CD4-positive, alpha-beta T cell treated with Interferon gamma for 1 hour (primary cell): ENCODE data around the gene MDM2.
"Not testable (repeated sequence)": the region's sequence is repeated elsewhere in the genome, so short reads cannot be mapped to it uniquely, and the experiment has no call there.

Source experiments
- DNase-seq: peaks from one replicate; pipeline ENCODE4 v3.0.0-alpha.2; 2020

The MDM2 gene

GRCh38 chr12:68828672-68829068 is 20.7 kb downstream of the MDM2 start:
- DNase-seq, result no peak

DNA sequence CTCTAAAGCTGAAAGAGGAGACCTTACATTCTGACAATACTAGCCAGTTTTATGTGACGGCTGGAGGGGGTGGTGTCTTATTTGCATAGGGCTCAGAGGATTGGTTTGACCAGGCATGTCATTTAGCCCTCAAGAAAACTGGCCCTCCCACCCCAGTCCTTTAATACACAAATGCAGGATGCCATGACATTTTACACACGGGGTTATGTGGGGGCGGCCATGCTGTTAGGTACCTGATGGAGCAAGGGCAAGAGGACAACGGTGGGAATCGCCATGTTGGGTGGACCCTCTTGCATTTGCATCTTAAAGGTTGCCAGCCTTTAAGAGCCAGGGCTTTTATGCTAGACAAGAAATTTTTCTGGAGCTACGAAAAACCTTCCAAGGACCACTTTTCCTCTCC is 23.3 kb downstream of the MDM2 start:
- no peak for DNase-seq

DNA sequence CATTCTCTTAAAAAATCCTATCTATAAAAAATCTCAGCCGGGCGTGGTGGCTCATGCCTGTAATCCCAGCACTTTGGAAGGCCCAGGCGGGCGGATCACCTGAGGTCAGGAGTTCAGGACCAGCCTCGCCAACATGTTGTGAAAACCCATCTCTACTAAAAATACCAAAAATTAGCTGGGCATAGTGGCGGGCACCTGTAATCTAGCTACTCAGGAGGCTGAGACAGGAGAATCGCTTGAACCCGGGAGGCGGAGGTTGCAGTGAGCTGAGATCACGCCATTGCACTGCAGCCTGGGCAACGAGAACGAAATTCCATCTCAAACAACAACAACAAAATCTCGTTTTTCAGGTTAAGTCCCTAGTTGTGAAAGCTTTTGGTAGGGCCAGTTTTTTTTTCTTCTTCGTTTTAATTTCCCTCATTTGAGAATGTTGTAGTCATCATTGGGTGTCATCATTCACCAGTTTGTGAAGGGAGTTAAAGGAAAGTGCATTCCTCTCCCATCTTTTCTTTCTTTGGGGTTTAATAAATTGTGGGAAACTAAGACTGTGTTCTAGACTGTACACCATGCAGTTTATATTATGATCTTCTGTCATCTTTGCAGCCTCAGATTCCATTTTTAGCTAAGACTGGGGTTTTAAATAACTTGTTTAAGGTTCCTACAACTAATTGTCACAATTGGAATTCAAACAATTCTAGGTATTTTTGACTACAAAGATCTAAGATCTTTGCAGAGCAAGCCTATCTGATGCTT is 23.9 kb downstream of the MDM2 start:
- no peak for DNase-seq

- no peak for DNase-seq
Measured at GRCh38 chr12:68832504-68832867, 24.5 kb downstream of the MDM2 start.

GRCh38 chr12:68833508-68833907 is 25.5 kb downstream of the MDM2 start:
- no peak for DNase-seq

DNA sequence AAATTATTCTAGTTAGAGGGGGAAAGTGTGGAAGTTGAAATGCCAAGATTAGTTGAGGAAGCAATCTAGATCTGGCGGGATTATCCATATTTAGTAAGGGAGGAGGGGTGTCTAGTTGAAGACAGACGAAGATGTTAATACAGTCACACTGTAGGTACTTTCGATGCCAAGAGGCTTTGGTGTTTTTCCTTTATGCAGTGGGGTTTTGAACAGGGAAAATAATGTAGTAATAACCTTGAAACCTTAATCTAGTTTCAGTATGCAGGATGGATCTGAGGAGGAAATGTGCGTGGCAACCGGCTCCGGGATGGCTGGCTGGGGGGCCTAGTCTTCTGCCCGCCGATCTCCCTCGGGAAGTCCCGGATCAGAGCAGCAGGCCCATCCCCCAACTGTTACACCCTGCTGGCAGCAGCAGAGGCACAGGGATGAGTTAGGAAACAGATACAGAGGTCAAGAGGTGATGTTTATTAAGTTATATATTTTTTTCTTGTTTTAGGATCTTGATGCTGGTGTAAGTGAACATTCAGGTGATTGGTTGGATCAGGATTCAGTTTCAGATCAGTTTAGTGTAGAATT is 27.4 kb downstream of the MDM2 start:
- DNase-seq, result no peak

- no peak for DNase-seq
Measured at GRCh38 chr12:68837215-68837614, 29.2 kb downstream of the MDM2 start.

GRCh38 chr12:68838046-68838886 is 30.3 kb downstream of the MDM2 start:
- no peak for DNase-seq

- no peak for DNase-seq
Measured at GRCh38 chr12:68839183-68840147, 31.5 kb downstream of the MDM2 start.

DNA sequence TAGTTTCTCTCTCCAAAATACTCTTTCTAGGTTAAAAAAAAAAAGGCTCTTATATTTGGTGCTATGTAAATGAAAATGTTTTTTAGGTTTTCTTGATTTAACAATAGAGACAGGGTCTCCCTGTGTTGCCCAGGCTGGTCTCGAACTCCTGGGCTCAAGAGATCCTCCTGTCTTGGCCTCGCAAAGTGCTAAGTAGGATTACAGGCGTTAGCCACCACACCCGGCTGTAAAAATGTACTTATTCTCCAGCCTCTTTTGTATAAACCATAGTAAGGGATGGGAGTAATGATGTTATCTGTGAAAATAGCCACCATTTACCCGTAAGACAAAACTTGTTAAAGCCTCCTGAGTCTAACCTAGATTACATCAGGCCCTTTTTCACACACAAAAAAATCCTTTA is 33.2 kb downstream of the MDM2 start:
- DNase-seq, result not testable (repeated sequence)

DNA sequence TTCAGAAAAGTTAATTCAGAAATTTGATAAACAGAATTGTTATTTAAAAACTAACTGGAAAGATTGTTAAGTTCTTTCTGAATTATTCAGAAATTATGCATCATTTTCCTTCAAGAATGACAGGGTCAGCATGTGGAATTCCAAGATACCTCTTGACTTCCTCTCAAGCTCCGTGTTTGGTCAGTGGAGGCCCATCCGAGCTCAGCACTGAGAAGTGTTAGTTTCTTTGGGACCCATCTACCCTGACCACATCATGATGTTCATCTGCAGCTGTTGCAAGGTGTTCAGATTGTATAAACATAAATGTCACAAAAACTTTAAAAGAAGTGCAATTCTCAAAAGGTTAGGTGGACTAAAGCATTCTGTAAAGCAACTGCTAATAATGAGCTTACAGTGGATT is 33.7 kb downstream of the MDM2 start:
- DNase-seq, result no peak

DNA sequence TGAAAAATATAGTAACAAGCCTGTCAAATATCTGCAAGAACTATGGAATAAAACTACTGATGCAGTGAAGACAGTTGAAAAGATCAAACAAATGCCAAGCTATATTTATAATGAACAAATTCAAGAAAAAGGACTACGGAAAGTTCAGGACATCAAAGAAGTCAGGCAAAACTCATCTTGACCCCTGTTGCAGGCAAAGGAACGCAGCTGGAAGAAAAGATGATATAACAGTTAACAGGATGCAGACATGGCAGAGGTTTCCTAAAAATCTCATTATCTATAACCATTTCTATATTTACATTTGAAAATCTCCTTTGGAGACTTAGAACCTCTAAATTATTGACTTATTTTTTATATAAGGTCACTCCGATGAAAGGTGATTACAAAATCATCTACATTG is 34.1 kb downstream of the MDM2 start:
- no peak for DNase-seq

DNA sequence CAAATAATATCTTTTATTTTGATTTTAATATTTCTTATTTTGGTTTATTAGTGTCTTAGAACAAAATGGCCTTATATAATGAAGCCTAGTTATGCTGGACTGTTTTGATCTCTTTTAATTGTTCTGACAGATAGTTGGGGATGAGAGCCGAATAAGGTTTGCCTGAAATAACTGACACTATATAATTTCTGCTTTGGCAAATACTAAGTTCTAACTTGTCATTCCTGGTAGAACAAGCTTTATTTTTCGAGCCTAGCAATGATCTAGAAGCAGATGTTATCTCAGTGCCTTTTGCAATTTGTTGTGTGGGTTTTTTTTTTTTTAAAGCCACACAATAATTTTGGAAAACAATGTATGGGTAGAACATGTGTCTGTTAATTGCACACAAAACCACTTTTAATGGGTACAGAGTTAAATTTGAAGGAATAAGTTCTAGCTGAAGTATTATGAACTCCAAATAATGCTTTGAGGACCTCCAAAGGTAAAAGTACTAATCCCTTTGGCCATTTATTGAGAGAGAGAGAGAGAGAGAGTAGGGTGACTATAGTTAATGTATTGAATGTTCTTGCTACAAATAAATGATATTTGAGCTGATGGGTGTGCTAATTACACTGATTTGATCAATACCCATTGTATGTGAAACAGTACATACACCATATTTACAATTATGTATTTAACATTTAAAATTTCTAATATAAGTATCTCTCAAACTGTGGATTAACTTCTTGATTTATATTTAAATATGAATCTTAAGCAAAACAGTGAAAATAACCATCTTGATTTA is 35.0 kb downstream of the MDM2 start:
- no peak for DNase-seq

- DNase-seq, result no peak
Measured at GRCh38 chr12:68844318-68844745, 36.4 kb downstream of the MDM2 start.

GRCh38 chr12:68844788-68845695 is 37.1 kb downstream of the MDM2 start:
- DNase-seq, result no peak

DNA sequence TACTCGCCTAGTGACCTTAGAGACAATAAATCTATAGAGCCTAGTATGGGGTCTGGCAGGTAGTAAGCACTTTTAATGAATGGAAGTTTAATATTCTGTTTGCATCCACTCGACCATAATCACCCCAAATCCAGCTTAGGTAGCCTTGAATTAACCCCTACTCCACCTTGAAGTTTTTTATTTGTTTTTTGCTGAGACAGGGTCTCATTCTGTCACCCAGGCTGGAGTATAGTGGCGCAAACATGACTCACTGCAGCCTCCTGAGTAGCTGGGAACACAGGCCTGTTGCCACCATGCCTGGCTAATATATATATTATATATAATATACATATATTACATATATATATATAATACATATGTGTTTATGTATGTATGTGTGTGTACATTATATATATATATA is 38.8 kb downstream of the MDM2 start:
- DNase-seq, result no peak

DNA sequence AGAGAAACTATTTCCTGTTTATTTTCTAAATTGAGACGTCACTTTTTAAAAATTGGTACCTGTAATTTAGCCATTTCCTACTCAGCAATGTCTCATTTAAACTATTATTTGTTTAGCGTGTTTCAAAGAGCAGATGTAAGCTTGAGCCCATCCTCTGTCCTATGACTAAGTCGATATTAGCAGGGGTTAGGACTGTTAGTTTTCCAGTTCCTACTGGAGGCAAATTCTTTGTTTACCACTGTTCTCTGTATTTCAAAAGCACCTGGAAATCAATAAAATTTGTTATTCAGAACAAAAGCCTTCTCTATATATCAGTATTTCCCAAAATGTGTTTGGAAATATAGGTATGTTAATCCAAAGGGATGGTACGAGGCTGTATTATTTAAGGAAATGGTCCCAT is 42.4 kb downstream of the MDM2 start:
- no peak for DNase-seq

DNA sequence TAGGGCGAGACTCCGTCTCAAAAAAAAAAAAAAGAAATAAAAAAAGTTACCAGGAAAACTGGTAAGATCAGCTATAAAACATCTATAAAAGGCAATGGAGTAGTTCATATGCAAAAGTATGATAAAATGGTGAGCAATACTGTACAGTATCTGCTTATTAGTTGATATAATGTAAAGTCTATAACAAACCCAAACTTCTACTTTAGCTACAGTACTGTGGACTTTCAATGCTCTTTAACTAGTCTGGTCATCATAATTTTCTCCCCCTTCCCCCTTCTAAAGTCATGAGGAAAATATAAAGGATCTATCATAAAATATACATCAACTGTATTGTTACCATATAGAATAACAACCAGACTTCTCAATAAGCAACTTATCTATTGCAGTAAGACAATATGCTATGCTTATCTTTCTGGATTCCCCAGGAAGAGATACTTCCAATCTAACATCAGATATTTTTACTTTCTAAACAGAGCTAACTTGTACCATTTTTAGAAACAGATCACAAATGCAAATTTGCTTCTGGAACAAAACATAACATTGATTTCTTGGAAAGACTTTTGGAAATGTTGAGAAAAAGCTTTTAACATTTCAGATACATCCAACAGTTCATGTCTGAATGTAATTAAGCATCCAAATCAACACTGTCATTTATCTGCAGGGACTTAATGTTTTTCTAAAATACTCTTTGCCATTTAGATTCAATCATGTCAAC is 43.8 kb downstream of the MDM2 start:
- DNase-seq, result no peak

DNA sequence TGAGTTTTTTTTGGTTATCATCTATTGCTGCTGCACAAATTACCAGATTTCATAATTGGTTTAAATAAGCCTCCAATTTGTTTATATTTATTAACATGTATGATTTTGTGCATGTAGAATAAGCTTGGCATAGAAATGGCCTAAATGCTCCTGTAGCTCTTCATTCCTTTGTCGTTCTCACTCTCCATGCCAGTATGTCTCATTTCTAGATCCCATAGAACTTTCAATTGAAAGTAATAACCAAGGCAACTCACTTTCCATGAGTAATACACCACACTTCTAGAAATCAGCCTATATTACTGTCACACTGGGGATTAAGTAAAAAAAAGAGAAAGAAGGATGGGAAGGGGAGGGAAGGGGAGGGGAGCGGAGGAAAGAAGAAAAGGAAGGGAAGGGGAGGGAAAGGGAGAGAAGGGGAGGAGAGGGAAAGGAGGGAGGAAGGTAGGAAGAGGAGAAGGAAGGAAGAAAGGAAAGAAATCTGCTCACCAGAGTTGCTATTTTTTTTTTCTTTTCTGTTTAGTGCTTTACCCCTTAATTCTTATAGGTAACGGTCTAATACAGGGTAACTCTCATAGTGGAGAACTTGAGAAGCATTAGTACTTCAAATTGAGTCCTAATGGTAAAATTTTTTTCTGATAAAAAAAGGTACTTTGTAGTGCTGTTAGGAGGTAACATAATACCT is 45.6 kb downstream of the MDM2 start:
- DNase-seq, result no peak

GRCh38 chr12:68854078-68854468 is 46.1 kb downstream of the MDM2 start:
- no peak for DNase-seq
